GM18517 (cell line): Measurements from ENCODE around the gene POTEC.
"Not testable (repeated sequence)": the region's sequence is repeated elsewhere in the genome, so short reads cannot be mapped to it uniquely, and the experiment has no call there.

ENCODE experiments used
- ATAC-seq: cut with Tn5 transposase; IDR thresholded peaks from one replicate; pipeline ENCODE4 v1.9.1; 2021; ENCODE audit warnings: mild to moderate bottlenecking, moderate library complexity; ENCODE audit not compliant: unreplicated experiment

The POTEC gene

DNA sequence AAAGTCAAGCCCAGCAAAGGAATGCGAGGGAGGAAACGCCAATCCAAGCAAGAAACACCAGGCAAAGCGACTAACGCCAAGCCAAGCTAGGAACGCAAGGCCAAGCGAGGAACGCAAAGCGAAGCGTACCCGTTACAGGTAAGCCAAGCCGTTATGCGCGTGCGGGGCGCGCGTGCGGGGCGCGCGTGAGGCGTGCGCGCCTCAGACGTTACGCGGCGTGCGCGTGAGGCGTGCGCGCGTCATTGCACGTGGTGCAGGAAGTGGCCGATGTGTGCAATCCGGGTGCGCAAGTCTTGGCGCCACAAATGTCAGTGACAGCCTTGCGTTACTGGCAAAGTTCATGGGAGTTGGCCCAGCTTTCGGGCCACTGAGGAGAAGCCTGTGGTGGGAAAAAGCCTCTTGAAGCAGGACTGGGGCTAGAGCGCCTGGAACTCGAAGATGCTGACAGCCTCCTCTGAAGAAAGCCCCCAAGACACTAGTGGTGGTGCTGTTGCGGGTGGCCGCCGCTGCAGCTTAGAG, at the start of gene POTEC:
Gene POTEC (minus strand): TSS at position 155 of the 519 bp plus-strand sequence. CDS start 454 bp downstream, outside the sequence.
- ATAC-seq = not testable (repeated sequence)

- ATAC-seq = no peak
These were observed 34.6 kb upstream of the POTEC start for GRCh38 chr18:14577971-14578370.

DNA sequence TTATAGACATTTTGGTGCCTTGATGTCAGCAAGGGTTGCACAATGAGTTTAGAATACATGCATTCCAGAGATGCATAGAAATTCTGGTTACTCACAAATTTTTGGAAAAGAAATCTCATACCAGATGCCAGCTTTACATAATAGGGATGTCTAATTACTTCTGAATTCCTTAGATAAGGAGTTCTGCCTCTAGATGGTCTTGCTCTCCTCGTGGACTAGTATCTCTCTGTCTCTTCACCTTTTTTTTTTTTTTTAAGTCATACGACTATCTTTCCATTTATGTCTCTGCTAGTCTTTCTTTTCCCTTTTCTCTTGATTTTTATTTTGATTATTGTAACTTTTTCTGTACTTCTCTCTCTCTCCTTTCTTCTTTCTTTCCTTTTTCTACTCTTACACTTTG, 16.1 kb upstream of the POTEC start:
- ATAC-seq = not testable (repeated sequence)

GRCh38 chr18:14531659-14532058, 11.7 kb downstream of the POTEC start:
- not testable (repeated sequence) for ATAC-seq

- not testable (repeated sequence) for ATAC-seq
These were observed 32.7 kb downstream of the POTEC start for GRCh38 chr18:14510707-14511106.

DNA sequence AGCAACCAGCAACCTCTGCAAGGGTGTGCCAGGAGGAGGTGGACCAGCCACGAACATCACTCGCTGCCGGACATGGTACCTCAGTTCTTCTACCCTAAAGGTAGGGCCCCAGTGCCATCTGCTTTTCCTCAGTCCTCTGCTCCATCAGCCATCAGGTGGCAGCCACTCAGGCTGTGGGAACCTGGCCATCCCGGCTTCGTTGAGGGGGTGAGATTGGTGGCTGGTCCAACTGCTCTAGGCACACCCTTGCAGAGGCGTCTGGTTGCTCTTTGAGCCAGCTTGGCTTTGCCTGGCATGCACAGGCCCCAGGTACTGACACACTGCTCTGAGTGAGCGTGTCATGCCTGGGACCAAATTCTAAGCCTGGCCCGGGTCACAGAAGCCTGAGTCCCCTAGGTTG, 39.7 kb downstream of the POTEC start:
- ATAC-seq = not testable (repeated sequence)

GRCh38 chr18:14501894-14502293, 41.5 kb downstream of the POTEC start:
- ATAC-seq = not testable (repeated sequence)

DNA sequence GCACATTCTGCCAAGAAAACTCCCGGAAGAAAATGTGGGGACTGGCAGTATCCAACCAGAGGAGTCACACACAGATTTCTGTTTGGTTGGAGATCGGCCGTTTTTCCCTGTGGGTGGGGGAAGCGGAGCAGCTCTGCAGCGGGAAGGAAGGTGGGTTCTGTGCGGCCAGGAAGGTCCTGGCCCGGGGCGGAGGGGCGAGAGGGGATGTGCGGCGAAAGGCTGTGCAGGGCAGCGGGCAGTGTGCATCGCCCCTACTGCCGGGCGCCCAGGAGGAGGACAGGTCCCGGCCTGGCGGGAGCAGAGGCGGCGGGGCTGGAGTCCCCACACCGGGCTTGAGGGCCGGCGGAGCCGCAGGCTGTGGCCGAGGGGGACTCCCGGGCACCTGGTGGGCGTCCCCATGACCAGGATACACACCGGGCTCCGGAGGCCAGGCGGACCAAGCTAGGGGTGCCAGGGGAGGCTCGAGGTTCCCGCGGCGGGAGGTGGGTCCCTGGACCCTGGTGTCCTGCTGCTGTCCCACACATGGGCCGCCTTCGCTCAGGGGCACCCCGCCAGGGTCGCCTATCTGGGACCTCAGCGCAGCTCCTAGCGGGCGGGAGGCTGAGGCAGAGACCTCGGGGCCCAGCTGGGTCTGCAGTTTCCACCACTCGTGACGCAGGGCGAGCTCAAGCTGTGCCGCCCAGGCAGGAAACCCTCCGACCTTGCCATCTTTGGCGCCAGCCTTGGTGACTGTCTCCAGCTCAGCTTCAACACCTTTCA, 54.0 kb downstream of the POTEC start:
- ATAC-seq = not testable (repeated sequence)

- not testable (repeated sequence) for ATAC-seq
These were observed 54.6 kb downstream of the POTEC start for GRCh38 chr18:14488789-14489188.

- not testable (repeated sequence) for ATAC-seq
These were observed 56.3 kb downstream of the POTEC start for GRCh38 chr18:14486926-14487580.

GRCh38 chr18:14479076-14479475, 64.3 kb downstream of the POTEC start:
- ATAC-seq = not testable (repeated sequence)

- ATAC-seq = not testable (repeated sequence)
These were observed 67.9 kb downstream of the POTEC start for GRCh38 chr18:14475520-14475919.

DNA sequence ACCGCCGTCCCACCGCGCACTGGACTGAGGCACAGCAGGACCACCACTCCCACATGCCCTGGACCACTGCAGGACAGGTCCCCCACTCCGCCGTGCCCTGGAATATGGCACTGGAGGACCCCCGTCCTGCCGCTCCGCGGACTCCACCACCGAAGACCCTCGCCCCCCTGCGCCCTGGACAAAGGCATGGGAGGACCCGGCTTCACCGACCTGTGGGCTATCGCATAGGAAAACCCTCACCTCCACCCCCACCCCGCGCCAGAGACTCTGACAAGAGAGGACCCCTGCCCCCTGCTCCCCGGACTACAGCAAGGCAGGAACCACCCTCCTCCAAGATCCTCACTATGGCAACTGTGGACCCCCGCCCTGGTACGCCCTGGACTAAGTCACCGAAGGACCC, 68.6 kb downstream of the POTEC start:
- not testable (repeated sequence) for ATAC-seq

DNA sequence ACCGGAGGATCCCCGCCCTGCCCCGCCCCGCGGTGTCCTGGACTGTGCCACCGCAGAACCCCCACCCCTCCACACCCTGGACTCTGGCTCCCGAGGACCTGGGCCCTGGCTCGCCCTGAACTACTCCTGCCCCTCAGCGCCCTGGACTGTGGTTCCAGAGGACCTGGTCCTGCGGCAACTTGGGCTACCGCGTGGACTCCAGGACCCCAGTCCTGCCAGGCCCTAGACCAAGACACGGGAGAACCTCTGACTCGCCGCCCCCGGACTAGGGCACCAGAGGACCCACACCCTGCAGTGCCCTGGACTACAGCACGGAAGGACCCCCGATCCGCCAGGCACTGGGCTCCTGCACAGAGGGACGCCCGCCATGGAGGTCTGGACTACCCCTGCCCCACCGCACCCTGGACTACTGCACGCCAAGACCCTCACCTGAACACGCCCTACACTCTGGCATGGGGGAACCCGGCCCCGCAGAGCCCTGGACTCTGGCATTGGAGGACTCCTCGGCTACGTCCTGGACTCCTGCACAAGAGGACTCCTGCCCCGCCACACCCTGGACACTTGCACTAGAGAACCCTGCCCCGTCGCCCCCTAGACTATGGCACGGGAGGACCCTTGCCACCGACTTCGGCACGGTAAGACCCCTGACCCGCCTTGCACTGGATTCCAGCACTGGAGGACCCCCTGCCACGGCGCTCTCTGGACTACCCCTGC, 69.2 kb downstream of the POTEC start:
- not testable (repeated sequence) for ATAC-seq

GRCh38 chr18:14473250-14474006, 70.0 kb downstream of the POTEC start:
- ATAC-seq = not testable (repeated sequence)

DNA sequence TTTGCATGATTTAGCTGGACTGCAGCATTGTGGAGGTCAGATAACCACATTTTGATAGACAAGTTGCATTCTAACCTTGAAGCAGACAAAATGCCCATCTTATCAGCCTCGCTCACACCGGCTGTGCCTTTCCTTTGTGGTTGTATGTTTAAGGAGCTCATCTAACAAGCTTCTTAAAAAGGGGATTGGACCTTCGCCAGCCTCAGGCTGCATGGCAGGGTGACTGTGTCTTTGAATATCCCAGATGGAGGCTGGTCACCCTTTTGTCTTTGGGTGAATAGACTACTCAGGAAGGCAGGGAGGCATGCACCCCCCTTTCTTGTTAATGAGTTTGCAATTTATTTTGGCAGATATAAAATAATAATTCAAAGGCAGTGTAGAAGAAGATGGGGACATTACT, 72.1 kb downstream of the POTEC start:
- ATAC-seq = not testable (repeated sequence)

DNA sequence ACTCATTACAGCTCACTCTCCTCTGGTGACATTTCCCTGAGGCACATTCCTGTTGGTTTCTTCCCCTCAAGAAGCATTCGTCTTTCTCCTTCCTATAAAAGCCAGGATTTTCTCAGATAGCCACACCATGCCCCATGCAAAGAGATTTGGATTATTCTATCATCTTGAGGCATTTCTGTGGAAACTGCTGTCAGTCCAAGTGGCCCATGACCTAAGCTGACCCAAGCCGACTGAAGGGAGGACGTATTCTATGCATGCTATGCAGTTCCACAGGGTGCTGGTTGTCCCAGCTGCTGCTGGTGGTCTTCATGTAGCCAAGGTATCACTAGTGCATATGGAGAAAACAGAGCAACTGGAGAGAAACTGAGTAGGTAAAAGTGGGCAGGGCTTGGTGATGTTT, 73.0 kb downstream of the POTEC start:
- not testable (repeated sequence) for ATAC-seq

GRCh38 chr18:14470046-14470445, 73.4 kb downstream of the POTEC start:
- not testable (repeated sequence) for ATAC-seq

DNA sequence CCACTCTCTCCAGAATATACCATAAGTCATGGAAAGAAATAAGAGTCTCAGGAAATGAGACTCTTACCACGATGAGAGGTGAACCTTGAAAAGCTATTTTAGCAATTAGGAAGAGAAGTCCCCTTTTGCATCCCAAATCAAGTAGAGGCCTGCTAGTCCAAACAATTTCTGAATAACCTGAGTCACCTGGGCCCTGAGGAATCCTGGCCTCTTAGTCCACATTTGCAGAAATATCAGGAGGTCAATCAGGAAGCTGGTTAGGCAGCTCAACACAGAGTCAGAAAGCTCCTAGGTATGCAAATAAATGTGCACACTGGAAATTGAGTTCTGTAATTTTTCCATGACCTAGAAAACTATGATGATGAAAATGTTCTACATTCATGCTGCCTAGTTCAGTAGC, 77.4 kb downstream of the POTEC start:
- not testable (repeated sequence) for ATAC-seq
